Measurements from ENCODE around the gene COL4A6.

- no peak for TF ChIP-seq CTCF (conservative IDR thresholded peaks at IDR 0.05; ENCODE audit: low read length)
- no peak for TF ChIP-seq EZH2phosphoT487 (IDR thresholded peaks at IDR 0.05; ENCODE audit: borderline replicate concordance, low read depth, low read length)
These were observed 25.4 kb downstream of the COL4A6 start for GRCh38 chrX:108412783-108413182.

Data from OCI-LY7 (cell line).